HG02840 (cell line): ENCODE measurements around the gene FRMD1.

ENCODE experiments used
- ATAC-seq: cut with Tn5 transposase; IDR thresholded peaks from one replicate; pipeline ENCODE4 v1.9.1; 2021; ENCODE audit warnings: mild to moderate bottlenecking, moderate library complexity, moderate number of reproducible peaks; ENCODE audit not compliant: unreplicated experiment, low FRiP score

Gene FRMD1

GRCh38 chr6:168032005-168032760, 46.8 kb downstream of the FRMD1 start:
- ATAC-seq, result no peak

GRCh38 chr6:168031411-168031971, 47.5 kb downstream of the FRMD1 start:
- ATAC-seq, result no peak

DNA sequence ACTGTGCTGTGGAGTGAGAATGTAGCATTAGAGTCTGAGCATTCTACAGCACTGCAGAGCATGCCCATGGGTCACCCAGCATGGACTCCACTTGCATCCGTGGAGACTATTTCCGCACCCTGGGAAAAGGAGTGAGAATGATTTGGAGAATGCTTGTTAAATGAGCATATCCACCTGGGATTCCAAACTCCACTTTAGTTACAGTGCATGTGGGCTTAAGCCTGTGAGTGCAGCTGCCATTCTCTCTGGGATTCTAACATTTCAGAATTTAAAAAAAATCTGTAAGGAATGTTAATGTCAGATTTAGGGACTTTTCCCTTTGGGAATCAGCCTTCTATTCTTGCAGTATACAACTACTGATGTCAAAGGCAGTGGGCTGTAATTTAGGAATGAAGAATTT, 48.1 kb downstream of the FRMD1 start:
- no peak for ATAC-seq

- ATAC-seq, result no peak
Observed at GRCh38 chr6:168030218-168030746, 48.7 kb downstream of the FRMD1 start.

DNA sequence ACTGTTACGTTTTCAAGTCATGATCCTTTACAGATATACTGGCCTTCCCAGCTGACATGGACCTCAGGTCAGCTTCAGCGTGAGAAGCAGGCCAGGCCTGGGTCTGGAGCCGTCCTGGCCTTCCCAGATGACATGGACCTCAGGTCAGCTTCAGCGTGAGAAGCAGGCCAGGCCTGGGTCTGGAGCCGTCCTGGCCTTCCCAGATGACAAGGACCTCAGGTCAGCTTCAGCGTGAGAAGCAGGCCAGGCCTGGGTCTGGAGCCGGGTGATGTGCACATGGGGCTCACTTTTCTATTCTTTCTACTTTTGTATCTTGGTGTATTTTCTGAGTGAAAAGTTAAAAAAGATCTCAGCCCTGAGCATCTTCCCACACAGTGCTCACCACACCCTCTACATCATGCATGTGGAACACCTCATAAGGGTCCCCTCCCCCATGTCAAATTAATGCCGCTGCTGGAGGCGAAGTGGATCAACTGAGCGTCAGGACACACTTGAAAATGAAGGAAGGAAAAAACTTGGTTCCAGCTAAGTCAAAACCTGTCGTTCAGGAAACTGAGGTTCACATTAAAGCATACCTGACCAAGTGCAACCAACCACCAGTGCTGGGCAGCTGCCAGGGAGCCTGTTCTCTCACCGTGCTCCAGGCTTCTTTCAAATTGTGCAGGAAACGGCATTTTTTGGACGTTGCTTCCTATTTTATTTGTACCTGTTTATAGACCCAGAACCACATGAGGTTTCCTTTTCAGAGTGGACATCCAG, 49.4 kb downstream of the FRMD1 start:
- ATAC-seq, result no peak

GRCh38 chr6:168028181-168028580, 50.8 kb downstream of the FRMD1 start:
- no peak for ATAC-seq

DNA sequence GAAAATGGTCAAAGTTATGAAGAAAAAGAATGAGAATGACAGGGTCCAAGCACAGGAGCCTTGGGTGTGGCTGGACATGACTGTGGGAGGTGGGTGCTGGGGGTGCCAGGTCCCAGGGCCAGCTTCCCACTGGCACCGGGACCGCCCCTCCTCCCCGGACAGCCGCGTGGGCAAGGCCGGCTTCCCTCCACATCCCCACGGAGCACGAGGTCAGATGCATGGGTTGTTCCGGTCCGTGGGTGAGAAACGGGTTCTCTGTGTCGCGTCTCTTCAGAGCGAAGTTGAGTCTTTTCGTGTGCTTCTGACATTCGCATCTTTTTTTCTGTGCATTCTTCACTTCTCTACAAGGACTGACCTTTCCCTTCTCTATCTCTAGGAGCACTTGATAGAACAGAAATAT, 51.5 kb downstream of the FRMD1 start:
- ATAC-seq, result no peak

GRCh38 chr6:168026925-168027324, 52.1 kb downstream of the FRMD1 start:
- ATAC-seq, result no peak

GRCh38 chr6:168025831-168026710, 52.9 kb downstream of the FRMD1 start:
- ATAC-seq, result no peak

- ATAC-seq, result no peak
Observed at GRCh38 chr6:168024951-168025510, 54.0 kb downstream of the FRMD1 start.

DNA sequence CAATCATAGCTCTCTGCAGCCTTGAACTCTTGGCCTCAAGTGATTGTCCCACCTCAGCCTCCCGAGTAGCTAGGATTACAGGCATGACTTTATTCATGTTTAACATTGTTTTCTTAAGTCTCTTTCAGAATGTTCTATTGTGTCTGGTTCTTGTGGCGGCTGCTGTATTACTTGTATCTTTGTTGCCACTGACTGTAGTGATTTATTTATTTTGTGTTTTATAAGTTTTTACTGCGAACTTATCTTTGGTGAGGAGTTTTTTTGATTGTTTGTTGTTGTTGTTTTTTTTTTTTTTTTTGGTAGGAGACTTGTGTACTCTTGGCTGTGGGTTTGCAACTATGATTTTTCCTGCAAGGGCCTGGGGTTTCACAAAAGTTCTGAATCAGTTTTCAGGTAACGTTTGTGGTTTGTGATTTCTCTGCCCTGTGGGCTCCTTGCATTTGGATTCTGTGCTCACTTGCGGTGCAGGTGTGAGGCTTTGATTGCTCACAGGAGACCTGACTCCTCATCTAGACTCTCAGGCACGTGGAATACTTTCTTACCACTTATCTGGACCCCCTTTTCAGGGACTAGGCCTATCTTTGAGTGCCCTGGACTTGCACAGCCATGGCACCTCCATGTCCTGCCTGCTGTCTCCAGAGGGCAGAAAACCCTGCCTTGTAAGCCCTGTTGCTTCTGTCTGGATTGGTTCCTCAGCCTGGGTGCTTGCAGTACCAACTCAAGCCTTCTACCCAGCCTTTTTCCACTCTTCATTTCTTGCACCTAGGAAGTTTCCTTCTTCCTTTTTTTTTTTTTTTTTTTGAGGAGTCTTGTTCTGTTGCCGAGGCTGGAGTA, 56.3 kb downstream of the FRMD1 start:
- no peak for ATAC-seq

DNA sequence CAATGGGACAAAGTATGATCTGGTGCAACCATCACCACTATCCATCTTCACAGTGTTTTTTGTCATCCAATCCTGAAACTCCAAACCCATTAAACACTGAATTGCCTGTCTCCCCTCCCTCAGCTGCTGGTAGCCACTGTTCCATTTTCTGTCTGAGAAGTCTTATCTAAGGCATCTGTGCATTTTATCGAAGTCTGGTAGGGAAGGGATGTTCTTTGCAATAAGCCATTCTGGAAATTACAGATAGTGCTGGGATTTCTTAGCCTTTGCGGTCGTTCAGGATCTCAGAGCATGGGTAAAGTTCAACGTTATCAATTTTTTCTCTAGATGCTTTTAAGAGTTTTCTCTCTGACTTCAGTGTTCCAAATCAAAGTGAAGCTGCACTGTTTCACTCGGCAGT, 57.4 kb downstream of the FRMD1 start:
- ATAC-seq, result no peak

- ATAC-seq, result no peak
Observed at GRCh38 chr6:168020242-168020641, 58.8 kb downstream of the FRMD1 start.

GRCh38 chr6:168018664-168019063, 60.3 kb downstream of the FRMD1 start:
- no peak for ATAC-seq

DNA sequence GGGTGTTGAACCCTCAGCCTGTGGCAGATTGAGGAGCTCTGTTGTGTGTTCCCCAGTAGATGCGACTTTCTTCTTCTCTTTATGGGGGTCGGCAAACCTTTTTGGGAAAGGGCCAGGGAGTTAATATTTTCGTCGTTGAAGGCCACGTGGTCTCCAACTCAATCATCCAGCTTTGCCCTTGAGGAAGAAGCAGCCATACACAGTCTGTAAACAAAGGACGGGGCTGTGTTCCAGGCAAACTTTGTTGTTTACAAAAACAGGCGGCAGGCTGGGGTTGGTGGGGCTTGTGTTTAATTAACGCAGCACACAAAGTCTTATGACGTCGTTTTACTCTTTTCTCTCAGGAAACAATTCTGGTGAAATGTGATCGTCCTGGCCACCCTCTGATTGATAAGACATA, 61.4 kb downstream of the FRMD1 start:
- no peak for ATAC-seq

- ATAC-seq, result no peak
Observed at GRCh38 chr6:168016721-168017525, 62.1 kb downstream of the FRMD1 start.

DNA sequence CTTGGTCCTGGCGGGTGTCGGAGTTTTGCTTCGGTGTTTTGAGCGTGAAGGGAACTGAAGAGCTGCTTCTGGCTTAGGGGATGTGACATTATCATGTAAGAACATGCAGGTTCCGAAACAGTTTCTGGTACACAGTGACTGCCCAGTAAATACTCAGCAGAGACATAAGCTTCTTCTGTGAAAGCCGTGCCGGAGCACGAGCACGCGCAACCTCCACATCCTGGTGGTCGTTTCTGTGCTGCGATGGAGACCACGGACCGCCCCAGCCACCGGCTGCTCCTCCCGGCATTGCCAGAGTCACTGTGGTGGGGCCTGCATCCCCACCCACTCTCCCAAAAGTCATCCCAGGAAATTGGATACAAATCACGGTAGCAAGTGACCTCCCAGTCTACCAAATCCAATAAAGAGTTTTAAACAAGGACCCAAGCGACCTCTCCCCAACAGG, 62.8 kb downstream of the FRMD1 start:
- no peak for ATAC-seq

- ATAC-seq, result no peak
Observed at GRCh38 chr6:168015482-168016175, 63.4 kb downstream of the FRMD1 start.
